Measurements from ENCODE around the gene RIMOC1.

GRCh38 chr5:41883243-41883642 is 20.9 kb upstream of the RIMOC1 start:
- TF ChIP-seq CTCF (IDR thresholded peaks at IDR 0.05) = no peak
- TF ChIP-seq POLR2A (IDR thresholded peaks at IDR 0.05) = no peak

Data from body of pancreas (tissue), 4 donors.